Measurements from ENCODE around the gene NF2.

NF2 gene

GRCh38 chr22:29726512-29727130 lies 123.2 kb downstream of the NF2 start:
- no peak for DNase-seq

GRCh38 chr22:29727131-29727523 lies 123.7 kb downstream of the NF2 start:
- peak in 1 of 2 donors; percentile 8 for DNase-seq

- DNase-seq = no peak
Measured at GRCh38 chr22:29729161-29729560, 125.7 kb downstream of the NF2 start.

GRCh38 chr22:29731058-29731850 lies 127.8 kb downstream of the NF2 start:
- no peak for DNase-seq

GRCh38 chr22:29732883-29733282 lies 129.4 kb downstream of the NF2 start:
- no peak for DNase-seq

- DNase-seq = no peak
Measured at GRCh38 chr22:29733362-29734201, 130.1 kb downstream of the NF2 start.

GRCh38 chr22:29734406-29734805 lies 131.0 kb downstream of the NF2 start:
- no peak for DNase-seq

GRCh38 chr22:29734838-29735237 lies 131.4 kb downstream of the NF2 start:
- no peak for DNase-seq

GRCh38 chr22:29735416-29735815 lies 132.0 kb downstream of the NF2 start:
- DNase-seq = no peak

- no peak for DNase-seq
Measured at GRCh38 chr22:29737251-29738117, 134.1 kb downstream of the NF2 start.

GRCh38 chr22:29738118-29738815 lies 134.8 kb downstream of the NF2 start:
- no peak for DNase-seq

- no peak for DNase-seq
Measured at GRCh38 chr22:29739346-29739875, 136.0 kb downstream of the NF2 start.

GRCh38 chr22:29740216-29740615 lies 136.8 kb downstream of the NF2 start:
- DNase-seq = no peak

GRCh38 chr22:29741926-29742325 lies 138.5 kb downstream of the NF2 start:
- no peak for DNase-seq

- no peak for DNase-seq
Measured at GRCh38 chr22:29742326-29742725, 138.9 kb downstream of the NF2 start.

- no peak for DNase-seq
Measured at GRCh38 chr22:29744902-29745301, 141.5 kb downstream of the NF2 start.

- DNase-seq = no peak
Measured at GRCh38 chr22:29747832-29748231, 144.4 kb downstream of the NF2 start.

Data from CD4-positive, alpha-beta T cell treated with Interleukin-1 beta for 1 hour (primary cell).